Ishikawa (cell line): Measurements from ENCODE around the gene SNED1.

Experiments used
- CEBPB ChIP-seq: IDR thresholded peaks from 2 replicates; pipeline ENCODE4 v1.6.1; 2012
- CREB1 ChIP-seq: IDR thresholded peaks from 2 replicates; pipeline ENCODE4 v1.6.1; 2012; ENCODE audit warnings: low read depth
- EGR1 ChIP-seq: IDR thresholded peaks from 2 replicates; pipeline ENCODE4 v1.6.1; 2012
- EP300 ChIP-seq: IDR thresholded peaks from 2 replicates; pipeline ENCODE4 v1.6.1; 2012; ENCODE audit warnings: borderline replicate concordance
- FOXM1 ChIP-seq: IDR thresholded peaks from 2 replicates; pipeline ENCODE4 v1.6.1; 2012; ENCODE audit warnings: low read depth, borderline replicate concordance
- MAX ChIP-seq: IDR thresholded peaks from 2 replicates; pipeline ENCODE4 v1.6.1; 2012
- RAD21 ChIP-seq: IDR thresholded peaks from 2 replicates; pipeline ENCODE4 v1.6.1; 2012; ENCODE audit warnings: low read depth
- REST ChIP-seq: IDR thresholded peaks from 2 replicates; pipeline ENCODE4 v1.6.1; 2012; ENCODE audit warnings: low read depth, mild to moderate bottlenecking
- TAF1 ChIP-seq: IDR thresholded peaks from 2 replicates; pipeline ENCODE4 v1.6.1; 2012; ENCODE audit warnings: low read depth, mild to moderate bottlenecking
- TCF12 ChIP-seq: IDR thresholded peaks from 2 replicates; pipeline ENCODE4 v1.6.1; 2012; ENCODE audit warnings: low read depth
- TEAD4 ChIP-seq: IDR thresholded peaks from 2 replicates; pipeline ENCODE4 v1.6.1; 2012
- USF1 ChIP-seq: IDR thresholded peaks from 2 replicates; pipeline ENCODE4 v1.6.1; 2012
- YY1 ChIP-seq: IDR thresholded peaks from 2 replicates; pipeline ENCODE4 v1.6.1; 2012; ENCODE audit warnings: low read depth
- ZBTB7A ChIP-seq: IDR thresholded peaks from 2 replicates; pipeline ENCODE4 v1.6.1; 2012; ENCODE audit warnings: low read depth

- TF ChIP-seq TCF12 (no peak), REST (no peak), FOXM1 (no peak), ZBTB7A (no peak), RAD21 (no peak), EGR1 (no peak), YY1 (no peak), CREB1 (no peak), EP300 (no peak), USF1 (no peak), MAX (no peak), TAF1 (peak; percentile 32; the same call in 1 of the 2 replicates), TEAD4 (peak; percentile 23; the same call in 1 of the 2 replicates), CEBPB (no peak)
Measured at GRCh38 chr2:241010531-241011295, 12.3 kb downstream of the SNED1 start.
